Lower leg skin (tissue), 3 donors: ENCODE measurements around the gene NCOA4.

ENCODE experiments used
- CTCF ChIP-seq, 3 donors: fragments of 450-650 bp; IDR thresholded peaks; one replicate each; pipeline ENCODE4 v1.5.1; 2016; ENCODE audit warnings: antibody characterized with exemption in 3 of 3, mild to moderate bottlenecking in 3 of 3, moderate library complexity in 2 of 3
- POLR2A ChIP-seq, 2 donors: fragments of 450-650 bp; IDR thresholded peaks; one replicate each; pipeline ENCODE4 v1.6.1; 2016 to 2017; ENCODE audit warnings: antibody characterized with exemption in 2 of 2, mild to moderate bottlenecking in 1 of 2, moderate library complexity in 1 of 2

DNA sequence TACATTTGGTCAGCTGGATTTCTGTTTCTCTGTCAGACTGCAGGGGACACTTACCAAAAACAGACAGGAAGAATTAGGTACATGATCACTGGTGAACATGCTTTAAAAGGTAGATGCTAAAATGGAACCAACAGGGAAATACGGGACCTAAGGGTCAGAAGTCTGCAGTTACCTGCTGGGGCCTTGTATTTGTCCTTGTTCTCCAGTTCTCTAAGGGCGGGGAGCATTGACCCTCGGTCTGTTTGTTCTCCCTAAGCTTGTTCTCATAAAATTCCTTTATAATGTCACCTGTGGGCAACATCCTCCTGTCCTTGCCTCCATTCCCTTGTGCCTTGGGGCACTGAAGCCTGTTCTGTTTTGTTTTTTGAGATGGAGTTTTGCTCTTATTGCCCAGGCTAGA is 45.4 kb upstream of the NCOA4 start:
- no peak for TF ChIP-seq CTCF (IDR thresholded peaks at IDR 0.05)
- TF ChIP-seq POLR2A (IDR thresholded peaks at IDR 0.05) = no peak
